ENCODE measurements around the gene SNAP25.

DNA sequence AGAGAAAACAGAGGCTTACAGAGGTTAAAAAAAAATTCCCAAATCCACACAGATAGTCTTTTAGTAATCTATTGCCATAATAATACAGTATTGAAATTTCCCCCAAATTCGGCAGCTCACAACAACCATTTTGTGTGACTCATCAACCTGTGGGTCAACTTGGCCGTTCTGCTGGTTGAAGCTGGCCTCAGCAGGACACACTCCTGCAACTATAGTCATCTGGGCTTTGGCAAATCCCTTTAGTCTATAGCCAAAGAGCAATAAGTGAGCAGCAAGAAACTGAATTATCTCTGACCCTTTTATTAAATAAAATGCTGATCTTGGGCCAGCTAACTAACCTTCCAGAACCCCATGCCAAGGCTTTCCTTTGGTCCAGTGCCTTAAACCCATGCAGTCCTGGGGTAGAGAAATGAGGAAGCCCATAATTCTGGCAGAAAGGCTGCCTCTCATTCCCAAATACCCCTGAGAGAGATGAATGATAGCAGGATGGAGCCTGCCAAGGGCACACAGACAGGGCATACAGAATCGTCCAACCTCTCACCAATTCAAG lies 17.2 kb upstream of the SNAP25 start:
- no peak for TF ChIP-seq CTCF (IDR thresholded peaks at IDR 0.05)
- no peak for TF ChIP-seq POLR2A (IDR thresholded peaks at IDR 0.05)
